Lower leg skin (tissue), 4 donors: Measurements from ENCODE around the gene ZFP62. TPM values are rescaled to one million over a fixed set of nuclear protein-coding genes. Genes with fewer than 3 reads are reported as not detected.

ENCODE experiments used
- DNase-seq, 2 donors: peaks; one replicate each; pipeline ENCODE4 v3.0.0-alpha.2; 2019; ENCODE audit warnings: low spot score in 2 of 2
- H3K4me3 ChIP-seq: fragments of 200-600 bp; sonication (generic); 2 replicates; pipeline ENCODE4 v1.5.1; 2017; ENCODE audit warnings: mild to moderate bottlenecking, low read depth; ENCODE audit not compliant: poor library complexity, severe bottlenecking
- POLR2A ChIP-seq, 2 donors: fragments of 450-650 bp; IDR thresholded peaks; one replicate each; pipeline ENCODE4 v1.6.1; 2016 to 2017; ENCODE audit warnings: antibody characterized with exemption in 2 of 2, mild to moderate bottlenecking in 1 of 2, moderate library complexity in 1 of 2
- WGBS, 2 donors: methylation state at CpG; one replicate each; pipeline ENCODE4 v1.1.5; 2018; 5-methylcytosine and 5-hydroxymethylcytosine counted together
- intact Hi-C: fragments of 100-400 bp; cut with DNase I; formaldehyde crosslinking; loops from one replicate; pipeline ENCODE4 v1.15.0; 2023; ENCODE audit warnings: low total_unique reads
- total RNA-seq, 4 donors: library from RNA; depleted of rRNA; stranded (reverse); fragments of >200 nt; gene quantifications; one replicate each; pipeline ENCODE4 v1.1.0, GENCODE V29; 2016
- TF ChIP-seq, protein P1 (sequence below), 3 donors: fragments of 450-650 bp; IDR thresholded peaks; one replicate each; pipeline ENCODE4 v1.5.1; 2016; ENCODE audit warnings: antibody characterized with exemption in 3 of 3, mild to moderate bottlenecking in 3 of 3, moderate library complexity in 2 of 3

Gene ZFP62
- total RNA-seq, 4 donors from 2014 or later = 14.5 to 35.8 (median 31.1) TPM

DNA sequence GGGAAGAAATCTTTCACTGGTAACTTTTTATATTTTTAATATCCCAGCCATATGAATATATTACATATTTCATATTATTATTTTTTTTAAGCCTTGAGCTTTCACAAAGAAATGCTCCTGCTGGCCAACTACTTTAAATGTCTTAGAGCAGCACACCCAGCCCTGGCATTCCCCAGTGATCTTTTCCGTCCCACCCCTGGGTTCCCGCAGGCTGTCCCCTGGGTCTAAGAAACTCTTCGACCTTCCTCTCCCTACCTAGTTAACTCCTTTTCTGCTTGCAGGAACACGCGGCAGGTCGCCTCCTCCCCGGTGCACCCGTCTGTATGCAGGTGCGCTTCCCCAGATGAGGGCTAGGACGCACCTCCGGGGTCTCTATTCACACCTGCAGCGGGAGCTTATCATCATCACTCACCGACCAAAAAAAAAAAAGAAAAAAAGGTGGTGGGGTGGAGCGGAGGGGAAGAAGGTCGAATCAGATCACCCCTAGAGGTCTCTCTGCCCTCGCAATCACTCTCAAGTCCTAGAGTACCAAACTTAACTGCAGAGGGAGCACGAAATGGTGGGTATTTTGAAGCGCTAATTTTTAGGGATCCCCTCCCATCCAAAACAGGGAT lies 696 bp downstream of the ZFP62 start:
- peak; percentile 25 to 84 for DNase-seq
- 1 to 2% methylated on average over 18 of the region's 18 CpGs for WGBS, 2 donors
- intact Hi-C loops = loop anchor here (10.0 kb wide), 1 partner anchor 294 kb away; no protein-coding TSS in a partner anchor

DNA sequence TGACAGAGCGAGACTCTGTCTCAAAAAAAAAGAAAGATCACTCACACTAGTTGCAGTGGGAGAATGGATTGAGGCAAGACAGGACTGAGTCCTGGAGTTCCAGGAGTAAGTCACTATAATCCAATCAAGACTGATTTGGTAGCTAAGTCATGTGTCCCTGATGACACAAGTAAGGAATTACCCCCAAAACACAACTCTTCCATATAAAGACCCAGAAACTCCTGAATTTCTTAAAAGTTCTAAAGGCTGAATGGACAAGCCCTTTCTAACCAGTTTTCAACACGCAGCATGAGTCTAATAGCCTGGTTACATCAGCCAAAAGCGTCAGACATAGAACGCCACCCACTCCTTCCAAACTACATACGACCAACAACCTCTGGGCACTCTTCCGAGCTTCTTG lies 2.5 kb downstream of the ZFP62 start:
- no peak for DNase-seq
- intact Hi-C loops = no loop called here
- H3K4me3 ChIP-seq = no peak overlapping the region
- TF ChIP-seq, protein P1, sequence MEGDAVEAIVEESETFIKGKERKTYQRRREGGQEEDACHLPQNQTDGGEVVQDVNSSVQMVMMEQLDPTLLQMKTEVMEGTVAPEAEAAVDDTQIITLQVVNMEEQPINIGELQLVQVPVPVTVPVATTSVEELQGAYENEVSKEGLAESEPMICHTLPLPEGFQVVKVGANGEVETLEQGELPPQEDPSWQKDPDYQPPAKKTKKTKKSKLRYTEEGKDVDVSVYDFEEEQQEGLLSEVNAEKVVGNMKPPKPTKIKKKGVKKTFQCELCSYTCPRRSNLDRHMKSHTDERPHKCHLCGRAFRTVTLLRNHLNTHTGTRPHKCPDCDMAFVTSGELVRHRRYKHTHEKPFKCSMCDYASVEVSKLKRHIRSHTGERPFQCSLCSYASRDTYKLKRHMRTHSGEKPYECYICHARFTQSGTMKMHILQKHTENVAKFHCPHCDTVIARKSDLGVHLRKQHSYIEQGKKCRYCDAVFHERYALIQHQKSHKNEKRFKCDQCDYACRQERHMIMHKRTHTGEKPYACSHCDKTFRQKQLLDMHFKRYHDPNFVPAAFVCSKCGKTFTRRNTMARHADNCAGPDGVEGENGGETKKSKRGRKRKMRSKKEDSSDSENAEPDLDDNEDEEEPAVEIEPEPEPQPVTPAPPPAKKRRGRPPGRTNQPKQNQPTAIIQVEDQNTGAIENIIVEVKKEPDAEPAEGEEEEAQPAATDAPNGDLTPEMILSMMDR (IDR thresholded peaks at IDR 0.05) = no peak
- no peak for TF ChIP-seq POLR2A (IDR thresholded peaks at IDR 0.05)
- 93 to 97% methylated on average over 6 of the region's 6 CpGs for WGBS, 2 donors

More for the DNA sequence above, 696 bp downstream of the ZFP62 start:
- H3K4me3 ChIP-seq = peak overlapping the region; percentile 93
- TF ChIP-seq, protein P1 (IDR thresholded peaks at IDR 0.05) = no peak
- no peak for TF ChIP-seq POLR2A (IDR thresholded peaks at IDR 0.05)

DNA sequence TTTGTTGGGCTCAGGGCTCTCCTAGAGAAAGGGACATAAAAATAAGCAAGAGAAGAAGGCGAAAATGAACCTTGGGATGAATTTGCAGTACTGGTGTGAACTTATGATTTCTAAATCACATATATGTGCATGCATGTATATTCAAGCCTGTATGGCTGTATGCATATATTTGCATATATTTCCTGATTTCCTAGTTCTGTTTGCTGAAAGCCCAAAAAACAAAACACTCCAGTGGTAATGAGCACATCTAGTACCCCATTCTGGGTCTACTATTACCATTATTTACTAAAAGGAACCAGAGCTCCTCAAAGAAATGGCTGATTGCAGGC lies 7.3 kb downstream of the ZFP62 start:
- 91 to 95% methylated on average over 1 of the region's 1 CpG for WGBS, 2 donors
- no peak for DNase-seq
- no peak overlapping the region for H3K4me3 ChIP-seq
- intact Hi-C loops = no loop called here
- TF ChIP-seq, protein P1 (IDR thresholded peaks at IDR 0.05) = no peak
- TF ChIP-seq POLR2A (IDR thresholded peaks at IDR 0.05) = no peak

DNA sequence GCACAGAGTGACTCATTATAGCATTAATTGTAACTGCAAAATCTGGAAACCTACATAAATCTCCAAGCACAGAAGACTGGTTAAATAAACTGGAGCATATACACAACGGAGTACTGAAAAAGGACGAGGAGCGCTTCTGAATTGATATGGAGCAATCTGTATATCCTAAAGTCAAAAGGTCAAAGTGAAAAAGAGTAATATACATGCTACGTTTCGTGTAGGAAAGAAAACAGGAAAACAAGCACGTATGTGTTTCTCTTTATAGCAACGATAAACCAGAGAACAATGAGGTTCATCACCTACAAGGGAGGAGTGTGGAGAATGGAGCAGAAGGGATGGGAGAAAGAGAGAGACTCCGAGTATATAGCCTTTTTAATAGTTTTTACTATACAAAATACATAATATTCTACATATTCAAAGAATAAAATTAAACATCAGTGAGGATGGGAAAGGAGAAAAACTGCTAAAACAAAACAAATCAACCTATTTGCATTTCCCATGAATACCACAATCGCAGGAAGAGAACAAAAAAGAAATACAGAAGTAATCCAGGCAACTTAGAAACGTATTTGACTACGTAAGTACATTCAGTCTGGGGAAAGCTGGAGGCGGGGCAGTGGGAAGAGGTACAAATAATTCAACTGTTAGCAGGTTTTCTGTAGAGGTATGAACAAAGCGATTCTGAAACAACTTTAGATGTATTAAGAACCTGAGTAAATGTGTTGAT lies 7.8 kb downstream of the ZFP62 start:
- no peak for DNase-seq
- TF ChIP-seq, protein P1 (IDR thresholded peaks at IDR 0.05) = no peak
- TF ChIP-seq POLR2A (IDR thresholded peaks at IDR 0.05) = no peak
- no peak overlapping the region for H3K4me3 ChIP-seq
- 83 to 84% methylated on average over 13 of the region's 13 CpGs for WGBS, 2 donors
- intact Hi-C loops = no loop called here

DNA sequence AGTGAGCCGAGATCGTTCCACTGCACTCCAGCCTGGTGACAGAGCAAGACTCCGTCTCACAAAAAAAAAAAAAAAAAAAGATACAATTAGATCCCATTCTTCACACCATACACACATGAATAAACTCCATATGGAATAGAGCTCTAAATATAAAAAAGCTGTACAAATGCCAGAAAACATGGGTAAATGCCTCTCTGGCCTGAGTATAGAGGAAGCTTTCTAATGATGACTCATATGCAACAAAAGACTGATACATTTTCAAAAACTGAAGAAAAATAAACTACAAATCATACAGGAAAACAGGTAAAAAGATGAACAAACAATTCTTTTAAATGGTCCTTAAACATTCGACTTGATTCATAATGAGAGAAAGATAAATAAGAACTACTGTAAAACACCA lies 8.6 kb downstream of the ZFP62 start:
- H3K4me3 ChIP-seq = no peak overlapping the region
- no peak for TF ChIP-seq POLR2A (IDR thresholded peaks at IDR 0.05)
- TF ChIP-seq, protein P1 (IDR thresholded peaks at IDR 0.05) = no peak
- intact Hi-C loops = no loop called here
- DNase-seq = no peak
- 89 to 92% methylated on average over 4 of the region's 4 CpGs for WGBS, 2 donors
